GM12864 (cell line): ENCODE results near the gene KMT2D.

Experiments
- DNase-seq: peaks from one replicate; pipeline ENCODE4 v3.0.0-alpha.2; 2011; ENCODE audit warnings: low read depth
- H3K4me3 ChIP-seq: 2 replicates; pipeline ENCODE4 v1.5.1; 2011; ENCODE audit warnings: mild to moderate bottlenecking, low read depth, low read length, control low read depth
- TF ChIP-seq, protein P1 (sequence below): IDR thresholded peaks from 2 replicates; pipeline ENCODE4 v1.5.1; 2011; ENCODE audit warnings: low read depth, mild to moderate bottlenecking, moderate library complexity, low read length, control low read depth, inconsistent platforms; ENCODE audit errors: missing control alignments

Gene KMT2D

DNA sequence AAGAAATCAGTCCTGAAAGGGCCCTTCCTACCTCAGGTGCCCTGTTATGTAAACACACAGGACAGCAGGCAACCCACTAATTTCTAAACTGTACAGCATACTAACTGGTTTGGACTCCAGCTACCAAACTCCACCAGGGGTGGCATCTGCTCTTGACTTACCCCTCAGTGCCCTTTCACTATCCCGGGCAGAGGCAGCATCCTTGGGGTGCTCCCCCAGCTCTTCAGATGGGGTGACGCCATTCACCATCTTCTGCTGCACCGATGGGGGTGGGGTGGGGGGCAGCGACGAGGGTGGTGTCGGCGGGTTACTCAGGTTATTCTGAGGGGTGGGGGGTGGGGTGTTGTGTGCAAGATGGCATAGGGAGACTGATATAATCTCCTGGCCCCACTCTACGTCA, 30.5 kb downstream of the KMT2D start:
- H3K4me3 ChIP-seq = no peak overlapping the region
- DNase-seq = no peak
- TF ChIP-seq, protein P1, sequence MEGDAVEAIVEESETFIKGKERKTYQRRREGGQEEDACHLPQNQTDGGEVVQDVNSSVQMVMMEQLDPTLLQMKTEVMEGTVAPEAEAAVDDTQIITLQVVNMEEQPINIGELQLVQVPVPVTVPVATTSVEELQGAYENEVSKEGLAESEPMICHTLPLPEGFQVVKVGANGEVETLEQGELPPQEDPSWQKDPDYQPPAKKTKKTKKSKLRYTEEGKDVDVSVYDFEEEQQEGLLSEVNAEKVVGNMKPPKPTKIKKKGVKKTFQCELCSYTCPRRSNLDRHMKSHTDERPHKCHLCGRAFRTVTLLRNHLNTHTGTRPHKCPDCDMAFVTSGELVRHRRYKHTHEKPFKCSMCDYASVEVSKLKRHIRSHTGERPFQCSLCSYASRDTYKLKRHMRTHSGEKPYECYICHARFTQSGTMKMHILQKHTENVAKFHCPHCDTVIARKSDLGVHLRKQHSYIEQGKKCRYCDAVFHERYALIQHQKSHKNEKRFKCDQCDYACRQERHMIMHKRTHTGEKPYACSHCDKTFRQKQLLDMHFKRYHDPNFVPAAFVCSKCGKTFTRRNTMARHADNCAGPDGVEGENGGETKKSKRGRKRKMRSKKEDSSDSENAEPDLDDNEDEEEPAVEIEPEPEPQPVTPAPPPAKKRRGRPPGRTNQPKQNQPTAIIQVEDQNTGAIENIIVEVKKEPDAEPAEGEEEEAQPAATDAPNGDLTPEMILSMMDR = no peak

DNA sequence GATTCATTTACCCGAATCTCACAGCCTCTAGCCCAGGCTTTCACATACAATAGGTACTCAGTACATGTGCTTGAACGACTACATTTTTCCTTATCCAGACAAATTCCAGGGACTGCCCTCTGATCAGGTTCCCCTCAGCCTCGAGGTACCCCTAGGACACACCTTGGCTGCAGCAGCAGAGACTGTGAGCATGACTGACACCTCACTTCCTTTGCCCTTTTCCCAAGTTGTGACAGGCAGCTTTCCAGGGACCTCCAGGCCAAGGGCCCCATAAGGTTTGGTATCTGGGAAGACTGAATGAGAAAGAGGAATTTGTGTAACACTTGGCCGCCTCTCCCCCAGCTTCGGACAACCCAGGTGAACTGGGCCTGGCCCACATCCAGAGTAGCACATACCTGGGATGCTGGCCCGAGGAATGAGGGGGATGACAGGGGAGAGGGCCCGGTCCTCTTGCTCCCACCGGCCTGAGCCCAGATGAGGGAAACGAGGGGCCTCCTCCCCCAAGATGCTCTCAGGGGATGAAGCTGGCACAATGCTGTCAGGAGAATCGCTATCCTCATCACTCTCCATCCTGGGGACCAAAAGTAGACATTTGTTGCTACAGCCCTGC, 31.8 kb downstream of the KMT2D start:
- TF ChIP-seq, protein P1 = no peak
- H3K4me3 ChIP-seq = no peak overlapping the region
- no peak for DNase-seq

DNA sequence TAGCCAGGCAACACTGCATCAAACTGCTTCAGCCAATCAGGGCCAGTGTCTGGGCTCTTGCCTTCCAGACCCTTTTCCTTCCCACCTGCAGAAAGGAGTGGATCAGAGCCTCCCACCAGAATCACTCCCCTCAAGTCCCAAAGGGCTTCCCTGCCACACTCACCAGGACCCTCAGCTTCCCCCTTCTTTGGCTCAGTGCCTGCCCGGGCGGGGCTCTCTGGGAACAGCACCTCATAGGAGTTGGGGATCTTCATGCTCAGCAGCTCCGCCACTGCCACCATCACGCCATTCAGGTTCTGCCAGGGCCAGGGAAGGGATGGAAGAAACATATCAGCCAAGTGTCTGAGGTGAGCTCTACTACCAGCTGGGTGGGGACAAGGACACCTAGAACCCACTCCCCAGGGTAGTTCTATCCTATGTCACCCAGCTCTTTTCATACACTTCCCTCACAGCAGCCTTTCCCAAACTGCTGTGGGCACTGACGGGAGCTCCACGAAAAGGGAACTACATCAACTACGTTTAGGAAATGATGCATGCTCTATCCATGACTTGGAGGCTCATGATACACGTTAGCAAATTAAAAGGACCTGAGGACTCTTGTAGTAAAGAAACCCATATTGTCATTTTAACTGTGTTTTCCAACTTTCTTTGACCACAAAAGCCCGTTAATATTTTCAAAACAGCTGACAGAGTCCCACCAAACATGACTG, 32.6 kb downstream of the KMT2D start:
- TF ChIP-seq, protein P1 = no peak
- DNase-seq = no peak

DNA sequence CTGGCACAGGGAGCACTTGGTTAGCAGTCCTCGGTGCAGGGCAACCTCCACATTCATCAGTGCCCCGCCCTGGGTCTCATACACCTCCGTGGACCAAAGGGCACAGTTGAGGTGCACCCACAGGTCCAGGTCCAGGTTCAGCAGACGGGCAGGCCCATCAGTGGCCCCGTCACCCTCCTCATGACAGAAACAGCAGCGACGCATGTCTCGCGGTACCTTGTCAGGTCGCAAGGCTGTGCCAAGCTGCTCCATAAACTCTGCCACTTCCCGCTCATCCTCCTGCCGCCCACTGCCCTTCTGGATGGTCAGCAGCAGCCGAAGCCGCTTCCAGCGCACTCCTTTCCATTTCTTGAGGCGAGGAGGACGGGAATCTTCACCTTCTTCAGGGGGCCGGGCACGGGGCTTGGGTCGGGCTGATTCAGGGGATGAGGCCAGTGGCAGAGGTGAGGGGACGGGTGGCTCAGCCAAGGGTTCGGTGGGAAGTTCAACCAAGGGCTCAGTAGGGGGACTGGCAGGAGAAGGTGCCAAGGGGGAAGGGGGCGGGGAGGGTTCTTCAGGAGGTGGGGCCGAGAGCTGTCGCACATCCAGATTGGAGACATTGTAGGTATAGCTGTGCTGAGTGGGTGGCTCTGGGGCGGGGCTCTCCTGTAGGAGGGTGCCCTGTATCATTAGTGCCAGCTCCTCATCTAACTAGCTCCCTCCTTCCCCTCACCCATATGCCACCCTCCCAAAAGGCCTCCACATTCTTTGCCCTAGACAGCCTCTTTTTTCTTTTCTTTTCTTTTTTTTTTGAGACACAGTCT, 33.7 kb downstream of the KMT2D start:
- no peak overlapping the region for H3K4me3 ChIP-seq
- TF ChIP-seq, protein P1 = no peak
- DNase-seq = no peak

More for the DNA sequence above, 32.6 kb downstream of the KMT2D start:
- H3K4me3 ChIP-seq = no peak overlapping the region

DNA sequence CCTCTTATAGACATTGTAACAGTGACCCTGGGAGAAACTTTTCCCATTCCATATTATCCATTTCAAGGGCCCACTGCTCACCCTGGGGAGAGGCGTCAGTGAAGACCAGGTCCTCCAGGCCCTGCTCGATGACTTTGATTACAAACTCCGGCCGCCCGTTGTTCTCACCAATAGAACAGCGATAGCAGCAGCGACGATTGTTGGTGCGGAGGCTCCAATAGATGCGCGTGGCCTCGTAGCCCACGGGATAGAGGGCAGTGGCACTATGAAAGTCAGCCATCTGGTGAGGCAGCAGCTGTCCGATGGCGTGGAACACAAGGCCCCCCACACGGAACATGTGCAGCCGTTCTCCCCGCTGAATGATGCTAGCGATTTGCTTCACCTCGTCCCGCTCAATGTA, 34.5 kb downstream of the KMT2D start:
- no peak overlapping the region for H3K4me3 ChIP-seq
- TF ChIP-seq, protein P1 = no peak
- no peak for DNase-seq

DNA sequence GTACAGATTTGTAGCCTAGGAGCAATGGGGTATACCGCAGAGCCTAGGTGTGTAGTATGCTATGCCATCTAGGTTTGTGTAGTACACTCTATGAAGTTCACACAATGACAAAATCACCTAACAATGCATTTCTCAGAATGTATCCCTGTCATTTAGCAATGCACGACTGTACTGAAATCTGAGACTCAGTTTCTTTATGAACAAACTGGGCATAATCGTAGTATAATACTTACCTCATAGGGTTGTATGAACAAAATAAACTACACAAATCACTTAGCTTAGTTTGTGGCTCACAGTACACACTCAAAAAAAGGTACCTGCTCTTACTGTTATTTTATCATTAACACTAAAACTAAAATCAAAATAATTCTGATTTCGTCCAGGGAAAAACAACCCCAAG, 35.1 kb downstream of the KMT2D start:
- DNase-seq = no peak
- TF ChIP-seq, protein P1 = no peak
- no peak overlapping the region for H3K4me3 ChIP-seq
